Endothelial cell of hepatic sinusoid (primary cell): ENCODE data around the gene KRTAP5-3.
"Not testable (repeated sequence)": the region's sequence is repeated elsewhere in the genome, so short reads cannot be mapped to it uniquely, and the experiment has no call there.

Source experiments
- in situ Hi-C: cut with HindIII; loops from 2 replicates; pipeline ENCODE4 v1.10.0; 2017; ENCODE audit warnings: low sequenced_read_pairs

KRTAP5-3 gene

DNA sequence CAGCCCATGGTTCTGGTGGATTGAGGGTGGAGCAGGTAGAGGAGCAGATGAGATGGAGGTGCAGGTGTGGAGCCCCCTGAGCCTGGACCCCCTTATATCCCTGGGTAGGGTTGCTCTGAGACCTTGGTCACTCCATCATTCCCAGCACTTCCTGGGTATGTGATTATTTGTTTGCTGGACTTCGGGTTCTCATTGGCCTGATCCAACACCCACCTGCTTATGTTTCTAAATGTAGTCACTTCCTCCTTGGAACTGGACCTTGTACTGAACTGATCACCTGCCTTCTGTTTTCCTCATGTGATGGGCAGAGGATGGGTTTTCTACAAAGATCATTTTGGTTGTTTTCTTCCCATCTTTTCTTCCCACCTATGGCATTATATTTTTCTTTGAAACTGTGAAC is 13.8 kb upstream of the KRTAP5-3 start, which contains the start of gene KRTAP5-4:
TSS of gene KRTAP5-4 (minus strand) at position 53 of the 400 bp plus-strand sequence. CDS start at position 8, 45 bp downstream.
- in situ Hi-C loops, result no loop called here

DNA sequence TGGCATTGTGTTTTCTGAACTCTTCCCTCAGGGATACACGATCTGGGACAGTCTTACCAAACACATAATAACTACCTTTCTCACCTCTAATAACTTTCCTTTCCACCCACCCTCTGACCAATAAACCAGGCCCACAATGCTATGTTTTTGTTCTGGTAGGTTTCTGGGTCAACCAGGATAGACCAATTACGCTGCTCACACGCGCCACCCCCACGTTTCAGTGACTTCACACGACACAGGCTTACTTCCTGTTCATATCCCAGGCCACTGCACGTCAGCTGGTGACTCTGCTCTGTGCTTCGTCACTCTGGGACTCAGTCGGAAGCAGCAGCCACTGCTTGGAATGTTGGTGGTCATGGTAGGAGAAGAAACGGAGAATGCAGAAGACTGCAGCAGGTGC is 11.2 kb upstream of the KRTAP5-3 start:
- in situ Hi-C loops, result no loop called here

DNA sequence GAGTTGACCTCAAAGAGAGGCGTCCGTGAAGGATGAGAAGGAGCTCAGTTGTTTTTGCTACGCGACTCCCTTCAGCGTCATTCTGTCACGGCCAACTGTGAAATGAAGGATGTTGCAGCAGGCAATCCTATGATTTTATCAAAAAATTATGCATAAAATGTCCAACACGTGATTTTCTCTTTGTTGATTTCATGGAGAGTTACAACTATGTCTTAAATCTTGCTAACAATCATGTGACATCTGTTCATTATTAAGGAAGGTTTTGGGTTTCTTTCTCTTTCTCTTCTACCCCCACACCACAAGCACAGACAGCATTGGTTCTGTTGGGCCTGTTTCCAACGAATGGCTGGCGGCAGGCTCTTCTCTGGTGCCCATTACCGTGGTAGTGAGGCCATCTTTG is 10.0 kb upstream of the KRTAP5-3 start:
- in situ Hi-C loops, result no loop called here

DNA sequence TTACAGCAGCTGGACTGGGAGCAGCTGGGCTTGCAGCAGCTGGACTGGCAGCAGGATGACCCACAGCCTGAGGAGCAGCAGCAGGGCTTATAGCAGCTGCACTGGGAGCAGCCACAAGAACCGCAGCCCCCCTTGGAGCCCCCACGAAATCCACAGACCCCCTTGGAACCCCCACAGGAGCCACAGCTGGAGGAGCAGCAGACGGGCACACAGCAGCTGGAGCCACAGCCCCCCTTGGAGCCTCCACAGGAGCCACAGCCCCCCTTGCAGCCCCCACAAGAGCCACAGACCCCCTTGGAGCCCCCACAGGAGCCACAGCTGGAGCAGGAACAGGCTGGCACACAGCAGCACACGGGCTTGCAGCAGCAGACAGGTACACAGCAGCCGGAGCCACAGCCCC is 362 bp downstream of the KRTAP5-3 start:
- in situ Hi-C loops, result not testable (repeated sequence)

DNA sequence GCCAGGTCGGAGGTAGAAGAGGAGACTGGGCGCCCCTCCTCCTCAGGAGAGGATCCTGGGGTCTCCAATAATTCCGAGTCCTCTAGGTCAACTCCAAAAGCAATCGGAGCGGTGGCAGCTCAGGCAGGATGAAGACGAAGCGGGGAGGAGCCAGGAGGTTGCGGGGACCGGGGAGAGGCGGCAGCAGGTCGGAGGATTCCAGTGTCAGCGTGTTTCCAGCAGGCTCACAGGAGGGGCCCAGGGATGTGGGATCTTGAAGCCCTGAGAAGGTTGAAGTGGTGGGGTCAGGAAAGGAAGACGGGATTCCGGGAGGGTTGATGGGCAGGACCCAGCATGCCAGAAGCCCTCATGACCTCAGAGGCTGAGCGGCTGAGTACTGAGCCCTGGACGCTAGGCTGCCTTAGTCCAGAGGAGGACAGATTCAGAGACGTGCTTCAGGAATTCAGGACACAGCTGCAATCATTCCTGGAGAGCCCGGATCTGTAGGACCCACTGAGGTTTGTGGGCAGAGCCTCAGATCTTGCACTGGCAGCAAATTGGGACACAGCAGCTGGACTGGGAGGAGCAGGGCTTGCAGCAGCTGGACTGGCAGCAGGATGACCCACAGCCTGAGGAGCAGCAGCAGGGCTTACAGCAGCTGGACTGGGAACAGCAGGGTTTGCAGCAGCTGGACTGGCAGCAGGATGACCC is 962 bp downstream of the KRTAP5-3 start:
- in situ Hi-C loops, result not testable (repeated sequence)

DNA sequence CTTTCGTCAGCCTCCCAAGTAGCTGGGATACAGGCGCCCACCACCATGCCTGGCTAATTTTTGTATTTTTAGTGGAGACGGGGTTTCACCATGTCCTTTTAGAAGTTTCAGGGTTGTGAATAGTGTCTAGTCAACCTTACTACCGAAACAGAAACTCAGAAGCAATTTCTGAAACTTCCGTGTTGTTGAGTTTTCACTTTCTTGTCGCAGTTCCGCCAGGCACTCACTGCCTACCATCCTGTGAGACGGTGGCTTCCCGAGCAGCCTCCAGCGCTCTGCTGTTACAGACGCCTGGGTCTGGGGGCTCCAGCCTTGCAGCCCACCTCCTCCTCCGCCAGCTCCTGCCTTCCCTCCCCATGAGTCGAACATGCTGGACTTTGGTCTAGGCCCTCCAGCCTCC is 2.3 kb downstream of the KRTAP5-3 start:
- in situ Hi-C loops, result not testable (repeated sequence)

DNA sequence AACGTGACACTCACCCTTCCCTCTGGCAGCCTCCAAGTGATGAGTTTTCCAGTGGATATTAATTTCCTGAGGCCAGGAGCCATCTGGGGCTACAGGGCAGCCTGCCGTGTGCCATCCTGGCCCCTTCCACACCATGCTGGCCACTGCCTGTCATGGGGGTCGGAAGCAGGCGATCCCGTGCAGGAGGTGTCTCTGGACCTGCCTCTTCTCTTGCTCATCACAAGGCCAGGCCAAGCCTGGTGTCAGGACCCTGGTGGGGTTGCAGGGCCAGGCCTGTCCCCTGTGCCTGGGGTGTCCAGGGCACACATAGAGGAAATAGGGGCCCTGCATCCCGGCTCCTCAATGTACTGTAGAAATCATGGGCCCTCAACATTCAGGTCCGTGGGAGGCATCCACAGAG is 3.6 kb downstream of the KRTAP5-3 start:
- in situ Hi-C loops, result no loop called here

DNA sequence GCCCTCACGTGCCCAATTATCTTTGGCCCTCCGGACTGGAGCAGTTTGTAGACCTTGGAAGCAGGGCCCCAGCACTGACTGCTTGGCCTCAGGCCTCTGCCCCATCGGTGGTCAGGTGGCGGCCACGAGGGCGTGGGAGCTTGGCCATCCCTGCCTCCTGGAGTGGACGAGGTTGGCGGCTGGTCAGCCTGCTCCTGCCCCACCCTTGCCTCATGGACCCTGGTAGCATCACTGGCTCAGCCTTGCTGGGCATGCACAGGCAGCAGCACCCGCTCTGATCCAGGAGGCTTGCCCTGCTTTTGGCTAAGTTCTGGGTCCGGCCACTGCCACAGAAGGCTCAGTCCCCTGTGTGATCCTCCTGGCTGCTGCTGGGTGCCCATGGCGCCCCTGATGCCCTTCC is 4.1 kb downstream of the KRTAP5-3 start:
- in situ Hi-C loops, result no loop called here

DNA sequence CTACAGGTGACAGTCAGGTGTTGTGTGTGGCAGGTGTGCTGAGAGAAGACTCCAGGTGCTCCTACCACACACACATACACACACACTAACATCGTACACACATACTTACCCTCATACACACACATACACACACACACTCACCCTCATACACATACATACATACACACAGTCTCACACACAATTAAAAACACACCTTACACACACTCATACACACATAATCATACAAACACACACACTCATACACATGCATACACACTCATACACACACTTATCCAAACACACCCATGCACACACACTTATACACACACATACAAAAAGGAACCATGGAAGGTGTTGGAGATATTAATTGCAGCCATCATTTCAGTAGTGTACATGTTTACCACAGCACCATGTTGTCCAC is 4.6 kb downstream of the KRTAP5-3 start:
- in situ Hi-C loops, result no loop called here

DNA sequence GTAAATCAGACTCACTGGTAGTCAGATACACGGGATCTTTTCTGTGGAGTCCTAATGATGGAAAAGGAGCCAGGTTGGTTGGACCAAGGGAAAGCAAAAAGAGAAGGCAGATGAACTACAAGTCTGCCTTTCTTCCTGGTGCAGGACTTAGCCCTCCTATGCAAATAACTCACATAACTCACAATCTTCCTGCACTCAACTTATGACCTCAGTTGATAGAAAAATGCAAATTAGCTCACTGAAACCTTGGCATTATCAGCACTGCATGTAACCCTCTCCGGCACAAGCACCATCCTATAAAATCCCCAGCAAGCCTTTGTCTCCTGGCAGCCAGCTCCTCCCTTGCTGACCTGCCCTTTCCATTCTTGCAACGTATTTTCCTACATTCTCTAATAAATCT is 6.6 kb downstream of the KRTAP5-3 start:
- in situ Hi-C loops, result not testable (repeated sequence)

DNA sequence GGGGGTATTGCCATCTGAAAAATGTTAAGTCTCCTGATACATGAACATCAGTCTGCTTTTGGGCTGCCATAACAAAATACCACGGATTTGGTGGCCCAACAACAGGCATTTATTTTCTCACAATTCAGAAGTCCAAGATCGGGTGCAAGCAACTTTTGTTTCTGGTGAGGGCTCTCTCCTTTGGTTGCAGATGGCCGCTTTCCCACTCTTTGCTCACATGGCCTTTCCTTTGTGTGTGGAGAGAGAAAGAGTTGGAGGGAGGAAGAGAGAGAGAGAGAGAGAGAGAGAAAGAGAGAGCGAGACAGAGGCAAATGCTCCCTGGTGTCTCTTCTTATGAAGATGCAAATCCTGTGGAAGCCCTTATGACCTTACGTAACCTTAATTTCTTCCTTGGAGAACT is 7.6 kb downstream of the KRTAP5-3 start:
- in situ Hi-C loops, result no loop called here

DNA sequence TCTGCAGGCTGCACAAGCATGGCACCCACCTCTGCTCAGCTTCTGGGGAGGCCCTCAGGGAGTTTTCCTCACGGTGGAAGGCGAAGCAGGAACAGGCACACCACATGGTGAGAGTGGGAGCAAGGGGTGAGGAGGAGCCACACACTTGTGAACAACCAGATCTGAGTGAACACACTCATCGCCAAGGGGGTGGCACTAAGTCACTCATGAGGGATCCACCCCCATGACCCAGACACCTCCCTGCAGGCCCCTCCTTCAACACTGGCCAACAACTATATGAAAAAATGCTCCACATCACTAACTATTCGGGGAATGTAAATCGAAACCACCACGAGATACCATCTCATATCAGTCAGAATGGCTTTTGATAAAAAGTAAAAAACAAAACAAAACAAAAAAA is 9.4 kb downstream of the KRTAP5-3 start:
- in situ Hi-C loops, result no loop called here

DNA sequence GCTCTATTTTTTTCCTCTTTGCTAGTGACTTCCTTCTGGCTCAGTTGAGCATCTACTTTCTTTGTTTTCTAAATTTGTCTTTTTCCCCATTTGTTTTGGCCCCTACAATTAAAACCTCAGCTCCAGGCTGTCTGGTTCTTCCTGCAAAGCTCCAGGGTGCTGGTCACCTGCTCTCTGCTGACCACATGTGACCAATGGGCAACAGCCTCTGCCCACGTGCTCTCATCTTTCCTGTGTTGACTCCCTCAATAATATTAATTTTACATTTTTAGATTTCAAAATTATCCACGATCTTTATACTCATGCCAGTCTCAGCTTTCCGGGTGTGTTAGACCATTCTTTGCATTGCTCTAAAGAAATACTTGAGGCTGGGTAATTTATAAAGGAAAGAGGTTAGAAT is 9.9 kb downstream of the KRTAP5-3 start:
- in situ Hi-C loops, result not testable (repeated sequence)

DNA sequence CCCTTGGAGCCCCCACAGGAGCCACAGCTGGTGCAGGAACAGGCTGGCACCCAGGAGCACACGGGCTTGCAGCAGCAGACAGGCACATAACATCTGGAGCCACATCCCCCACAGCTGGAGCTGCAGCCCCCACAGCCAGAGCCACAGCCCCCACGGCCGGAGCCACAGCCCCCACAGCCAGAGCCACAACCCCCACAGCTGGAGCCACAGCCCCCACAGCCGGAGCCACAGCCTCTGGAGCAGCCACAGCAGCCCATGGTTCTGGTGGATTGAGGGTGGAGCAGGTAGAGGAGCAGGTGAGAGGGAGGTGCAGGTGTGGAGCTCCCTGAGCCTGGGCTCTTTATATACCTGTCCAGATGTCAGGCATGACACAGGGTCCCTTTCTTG is 10.3 kb downstream of the KRTAP5-3 start, which contains the start of gene KRTAP5-2:
TSS of gene KRTAP5-2 (minus strand) at position 301 of the 387 bp plus-strand sequence. CDS start at position 257, 44 bp downstream.
- in situ Hi-C loops, result no loop called here

DNA sequence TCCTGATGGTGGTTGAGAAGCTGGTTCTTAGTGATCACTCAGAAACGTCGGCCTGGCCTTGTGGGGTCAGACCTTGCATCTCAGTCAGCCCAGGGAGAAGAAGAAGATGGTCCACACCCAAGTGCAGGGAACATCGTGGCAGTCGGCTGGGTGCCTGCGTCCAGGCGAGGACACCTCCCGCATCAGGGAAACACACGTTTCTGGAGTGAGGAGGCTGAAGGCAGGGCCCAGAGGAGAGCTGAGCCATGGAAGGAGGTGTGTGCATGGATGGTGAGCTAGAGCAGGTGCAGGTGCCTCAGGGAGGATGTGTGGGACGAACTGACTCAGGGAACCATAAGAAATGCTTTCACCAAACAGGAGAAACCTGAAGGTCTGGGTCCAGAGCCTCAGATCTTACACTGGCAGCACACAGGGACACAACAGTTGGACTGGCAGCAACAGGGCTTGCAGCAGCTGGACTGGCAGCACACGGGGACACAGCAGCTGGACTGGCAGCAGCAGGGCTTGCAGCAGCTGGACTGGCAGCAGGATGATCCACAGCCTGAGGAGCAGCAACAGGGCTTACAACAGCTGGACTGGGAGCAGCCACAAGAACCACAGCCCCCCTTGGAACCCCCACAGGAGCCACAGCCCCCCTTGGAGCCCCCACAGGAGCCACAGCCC is 10.8 kb downstream of the KRTAP5-3 start:
- in situ Hi-C loops, result no loop called here

DNA sequence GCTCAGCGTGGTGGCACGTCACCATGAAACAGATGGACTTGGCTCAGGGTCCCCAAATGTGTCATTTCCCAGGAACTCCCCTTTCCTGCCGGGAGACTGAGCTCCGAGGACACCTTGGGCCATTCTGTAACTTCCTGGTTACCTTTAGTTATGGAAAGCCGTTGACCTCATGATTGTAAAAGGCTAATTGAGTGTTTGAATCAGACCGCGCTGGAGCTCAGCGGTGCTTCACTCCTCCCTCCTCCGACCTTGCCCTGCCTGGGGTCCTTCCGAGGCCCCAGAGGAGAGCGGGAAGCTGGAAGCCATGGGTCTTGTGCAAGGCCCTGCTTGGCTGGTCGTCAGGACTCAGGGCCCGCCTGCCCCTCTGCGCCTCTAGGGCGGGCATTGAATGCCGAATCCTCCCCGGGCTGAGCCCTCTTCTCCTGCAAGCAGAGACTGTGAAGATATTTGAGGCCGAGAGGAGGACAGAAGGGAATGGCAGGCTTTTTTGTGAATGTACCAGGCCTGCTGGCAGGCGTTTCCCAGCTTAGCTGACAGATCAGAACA is 11.6 kb downstream of the KRTAP5-3 start:
- in situ Hi-C loops, result not testable (repeated sequence)

DNA sequence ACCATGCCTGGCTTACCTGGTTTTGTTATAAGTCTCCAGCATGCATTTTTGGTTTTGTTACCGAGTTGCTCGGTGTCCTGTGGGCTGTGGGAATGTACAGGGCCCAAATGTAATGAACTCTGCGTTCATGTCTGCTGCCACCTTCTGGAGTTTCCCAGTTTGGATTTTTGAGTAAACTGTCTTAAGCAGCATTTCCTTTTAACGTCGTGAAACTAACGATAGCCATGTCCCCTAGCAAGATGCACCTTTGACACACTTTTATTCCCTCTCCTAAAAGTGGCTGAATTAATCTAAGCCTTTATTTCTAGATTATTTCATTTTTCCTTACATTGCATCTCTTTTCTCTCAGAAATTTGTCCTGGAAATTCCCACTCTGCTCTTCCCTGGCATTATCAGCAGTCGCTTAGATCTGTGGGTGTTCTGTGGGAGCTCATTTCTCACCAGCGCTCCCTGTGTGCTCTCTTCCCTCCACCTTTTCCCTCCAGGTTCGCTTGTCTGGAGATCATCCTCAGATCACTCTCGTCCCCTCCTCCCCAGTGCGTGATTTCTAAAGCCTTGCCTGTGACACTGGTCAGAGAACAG is 12.2 kb downstream of the KRTAP5-3 start:
- in situ Hi-C loops, result not testable (repeated sequence)

DNA sequence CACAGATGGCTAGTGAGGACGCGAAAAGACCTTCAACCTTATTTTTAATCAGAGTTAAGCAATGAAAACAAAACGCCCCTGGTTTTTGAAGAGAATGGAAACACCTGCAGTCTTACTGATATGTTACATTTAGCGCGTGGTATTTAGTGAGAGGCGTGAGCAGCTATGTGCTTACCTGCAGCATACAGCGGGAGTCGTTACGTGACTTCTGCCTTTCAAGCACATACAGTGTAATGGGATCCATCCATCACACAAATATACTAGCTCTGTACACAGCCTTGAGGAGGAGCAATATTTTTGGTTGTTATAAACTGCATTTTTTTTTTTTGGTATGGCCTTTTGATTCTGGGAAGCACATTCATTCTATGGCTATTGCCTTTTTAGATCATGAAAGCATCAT is 15.6 kb downstream of the KRTAP5-3 start:
- in situ Hi-C loops, result no loop called here

DNA sequence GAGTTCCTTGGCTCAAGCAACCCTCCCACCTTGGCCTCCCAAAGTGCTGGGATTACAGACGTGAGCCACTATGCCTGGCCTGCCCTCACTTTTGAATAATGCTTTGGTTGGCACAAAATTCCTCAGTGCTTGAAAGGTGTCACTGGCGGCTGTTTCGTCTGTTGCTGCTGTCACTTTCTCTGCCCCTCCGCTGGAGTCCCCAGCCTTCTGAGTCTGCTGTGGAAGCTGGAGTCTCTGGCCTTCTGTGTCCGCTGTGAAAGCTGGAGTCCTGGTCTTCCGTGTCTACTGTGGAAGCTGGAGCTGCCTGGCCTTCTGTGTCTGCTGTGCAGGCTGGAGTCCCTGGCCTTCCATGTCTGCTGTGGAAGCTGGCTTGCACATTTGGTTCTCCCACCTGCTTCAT is 18.3 kb downstream of the KRTAP5-3 start:
- in situ Hi-C loops, result no loop called here

DNA sequence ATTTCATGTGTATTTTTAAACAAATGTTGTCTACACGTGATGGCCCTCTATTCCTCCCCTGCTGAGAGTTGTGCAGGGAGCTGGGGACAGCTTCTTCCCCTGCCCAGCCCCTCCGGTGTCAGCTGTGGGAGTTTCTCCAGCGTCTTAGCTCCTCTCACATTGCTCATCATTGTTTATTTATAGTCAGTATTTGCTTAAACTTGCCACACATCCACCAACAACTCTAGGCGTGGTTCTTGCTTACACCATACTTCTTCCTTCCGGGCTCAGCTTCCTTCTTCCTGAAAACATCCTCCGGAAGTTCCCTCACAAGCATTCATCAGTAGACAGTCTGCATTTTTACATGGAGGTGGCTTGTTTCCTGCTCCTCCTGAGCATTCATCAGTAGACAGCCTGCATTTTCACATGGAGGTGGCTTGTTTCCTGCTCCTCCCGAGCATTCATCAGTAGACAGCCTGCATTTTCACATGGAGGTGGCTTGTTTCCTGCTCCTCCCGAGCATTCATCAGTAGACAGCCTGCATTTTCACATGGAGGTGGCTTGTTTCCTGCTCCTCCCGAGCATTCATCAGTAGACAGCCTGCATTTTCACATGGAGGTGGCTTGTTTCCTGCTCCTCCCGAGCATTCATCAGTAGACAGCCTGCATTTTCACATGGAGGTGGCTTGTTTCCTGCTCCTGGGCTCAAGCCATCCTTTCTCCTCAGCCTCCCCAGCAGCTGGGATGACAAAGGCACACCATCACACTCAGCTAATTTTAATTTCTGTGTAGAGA is 18.9 kb downstream of the KRTAP5-3 start:
- in situ Hi-C loops, result not testable (repeated sequence)

DNA sequence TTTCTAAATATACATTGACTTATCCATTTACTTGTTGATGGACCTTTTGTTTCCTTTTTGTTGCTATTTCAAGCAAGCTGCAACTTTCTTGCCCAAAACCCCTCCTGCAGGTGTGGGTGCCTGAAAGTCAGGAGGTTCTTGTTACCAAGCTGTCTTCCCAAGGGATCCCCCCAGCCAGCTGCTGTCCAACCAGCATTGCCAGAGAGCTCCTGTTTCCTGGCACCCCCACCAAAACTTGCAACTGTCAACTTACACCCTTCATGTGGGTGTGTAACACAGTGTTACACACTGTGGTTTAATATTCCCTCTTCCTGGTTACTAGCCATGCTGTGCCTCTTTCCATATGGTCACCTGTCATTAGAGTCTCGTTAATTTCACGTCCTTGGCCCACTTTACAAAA is 21.6 kb downstream of the KRTAP5-3 start:
- in situ Hi-C loops, result no loop called here
